Non-pigmented ciliary epithelial cell (primary cell): ENCODE measurements around the gene CHSY1.

Experiments used
- DNase-seq: peaks from one replicate; pipeline ENCODE4 v3.0.0-alpha.2; 2010; ENCODE audit warnings: low read depth

The CHSY1 gene

GRCh38 chr15:101151288-101151687, 100.6 kb downstream of the CHSY1 start:
- DNase-seq, result no peak

- no peak for DNase-seq
These were observed 101.2 kb downstream of the CHSY1 start for GRCh38 chr15:101150723-101151040.

GRCh38 chr15:101149864-101150722, 101.8 kb downstream of the CHSY1 start:
- no peak for DNase-seq

GRCh38 chr15:101148881-101149664, 102.8 kb downstream of the CHSY1 start:
- DNase-seq, result no peak

GRCh38 chr15:101148166-101148880, 103.5 kb downstream of the CHSY1 start:
- no peak for DNase-seq

GRCh38 chr15:101147181-101147580, 104.7 kb downstream of the CHSY1 start:
- no peak for DNase-seq

GRCh38 chr15:101146118-101146702, 105.6 kb downstream of the CHSY1 start:
- DNase-seq, result no peak

GRCh38 chr15:101145362-101145761, 106.5 kb downstream of the CHSY1 start:
- no peak for DNase-seq

GRCh38 chr15:101143321-101143720, 108.5 kb downstream of the CHSY1 start:
- DNase-seq, result no peak

GRCh38 chr15:101142711-101143110, 109.1 kb downstream of the CHSY1 start:
- DNase-seq, result no peak

- no peak for DNase-seq
These were observed 109.8 kb downstream of the CHSY1 start for GRCh38 chr15:101141926-101142527.

- DNase-seq, result no peak
These were observed 111.2 kb downstream of the CHSY1 start for GRCh38 chr15:101140697-101141065.

GRCh38 chr15:101139986-101140696, 111.7 kb downstream of the CHSY1 start:
- DNase-seq, result no peak

GRCh38 chr15:101138913-101139880, 112.7 kb downstream of the CHSY1 start:
- DNase-seq, result no peak

- no peak for DNase-seq
These were observed 113.7 kb downstream of the CHSY1 start for GRCh38 chr15:101138086-101138660.

- DNase-seq, result no peak
These were observed 114.4 kb downstream of the CHSY1 start for GRCh38 chr15:101137312-101137940.

- no peak for DNase-seq
These were observed 115.2 kb downstream of the CHSY1 start for GRCh38 chr15:101136381-101137268.

GRCh38 chr15:101135532-101136166, 116.2 kb downstream of the CHSY1 start:
- no peak for DNase-seq
